Smooth muscle cell (in vitro differentiated cells): ENCODE data around the gene CNGA3. TPM values are rescaled to one million over a fixed set of nuclear protein-coding genes. Genes with fewer than 3 reads are reported as not detected.
"Not testable (repeated sequence)": the region's sequence is repeated elsewhere in the genome, so short reads cannot be mapped to it uniquely, and the experiment has no call there.

Source experiments
- DNase-seq: peaks from one replicate; lab custom pipeline; 2025; ENCODE audit not compliant: unreplicated experiment; lab: John Stamatoyannopoulos, UW
- H2AFZ ChIP-seq: fragments of 200-600 bp; sonication (generic); 2 replicates; pipeline ENCODE4 v1.6.0; 2016; ENCODE audit warnings: antibody characterized with exemption, low read depth, mild to moderate bottlenecking
- H3F3A ChIP-seq: fragments of 200-600 bp; sonication (generic); 2 replicates; pipeline ENCODE4 v1.6.0; 2017; ENCODE audit warnings: antibody characterized with exemption, low read depth
- H3K27ac ChIP-seq: fragments of 200-600 bp; sonication (generic); 2 replicates; pipeline ENCODE4 v1.5.1; 2016; ENCODE audit warnings: low read depth, mild to moderate bottlenecking
- H3K27me3 ChIP-seq: fragments of 200-600 bp; sonication (generic); 2 replicates; pipeline ENCODE4 v1.6.1; 2016; ENCODE audit warnings: low read depth, mild to moderate bottlenecking
- H3K36me3 ChIP-seq: fragments of 200-600 bp; sonication (generic); 2 replicates; pipeline ENCODE4 v1.5.1; 2016; ENCODE audit warnings: low read depth
- H3K4me1 ChIP-seq: fragments of 200-600 bp; sonication (generic); 2 replicates; pipeline ENCODE4 v1.5.1; 2016; ENCODE audit warnings: low read depth
- H3K4me2 ChIP-seq: fragments of 200-600 bp; sonication (generic); 2 replicates; pipeline ENCODE4 v1.6.0; 2016; ENCODE audit warnings: mild to moderate bottlenecking
- H3K4me3 ChIP-seq: fragments of 200-600 bp; sonication (generic); 2 replicates; pipeline ENCODE4 v1.5.1; 2016; ENCODE audit warnings: mild to moderate bottlenecking
- H3K79me2 ChIP-seq: fragments of 200-600 bp; sonication (generic); 2 replicates; pipeline ENCODE4 v1.6.0; 2016; ENCODE audit warnings: low read depth, mild to moderate bottlenecking
- H3K9ac ChIP-seq: fragments of 200-600 bp; sonication (generic); 2 replicates; pipeline ENCODE4 v1.6.0; 2016; ENCODE audit warnings: low read depth
- H3K9me3 ChIP-seq: fragments of 200-600 bp; sonication (generic); replicated peaks from 2 replicates; pipeline ENCODE4 v1.5.1; 2016; ENCODE audit warnings: low read depth
- H4K20me1 ChIP-seq: fragments of 200-600 bp; sonication (generic); 2 replicates; pipeline ENCODE4 v1.6.0; 2016; ENCODE audit warnings: low read depth
- WGBS: methylation state at CpG from one replicate; pipeline ENCODE4 v1.1.7; 2016; ENCODE audit warnings: low lambda C conversion rate; 5-methylcytosine and 5-hydroxymethylcytosine counted together
- polyA plus RNA-seq: library from polyadenylated mRNA; unstranded; fragments of >200 nt; fragmentation: Nextera tagmentation; extraction: Ambion mirVana; gene quantifications from 2 replicates; pipeline ENCODE4 v1.2.1, GENCODE V29; 2016
- total RNA-seq: library from RNA; depleted of rRNA; stranded (reverse); fragments of >200 nt; gene quantifications from 2 replicates; pipeline ENCODE4 v1.2.3, GENCODE V29; 2014
- TF ChIP-seq, protein P1 (sequence below): fragments of 200-600 bp; sonication (generic); IDR thresholded peaks from 2 replicates; pipeline ENCODE4 v1.5.1; 2017; ENCODE audit warnings: borderline replicate concordance, mild to moderate bottlenecking, antibody characterized with exemption; ENCODE audit not compliant: insufficient read depth, poor library complexity, severe bottlenecking

Gene CNGA3
- total and polyA plus RNA-seq, 2 experiments from 2014 or later: not detected

GRCh38 chr2:98314251-98314650 lies 32.0 kb upstream of the CNGA3 start:
- no peaks in the 10 kb centered on the region for H3K79me2 ChIP-seq
- no peaks in the 10 kb centered on the region for H3F3A ChIP-seq
- no peaks in the 10 kb centered on the region for H3K36me3 ChIP-seq
- no peak overlapping the region for H3K4me2 ChIP-seq
- H2AFZ ChIP-seq: no peak overlapping the region
- no peak for DNase-seq
- no peaks in the 10 kb centered on the region for H3K9me3 ChIP-seq
- H3K27ac ChIP-seq: no peak overlapping the region
- 80% methylated on average over 4 of the region's 4 CpGs for WGBS
- H3K4me1 ChIP-seq: no peaks in the 10 kb centered on the region
- H3K27me3 ChIP-seq: peaks cover 4% of the 10 kb centered on the region
- no peaks in the 10 kb centered on the region for H4K20me1 ChIP-seq
- no peak overlapping the region for H3K4me3 ChIP-seq
- H3K9ac ChIP-seq: no peak overlapping the region
- TF ChIP-seq, protein P1, sequence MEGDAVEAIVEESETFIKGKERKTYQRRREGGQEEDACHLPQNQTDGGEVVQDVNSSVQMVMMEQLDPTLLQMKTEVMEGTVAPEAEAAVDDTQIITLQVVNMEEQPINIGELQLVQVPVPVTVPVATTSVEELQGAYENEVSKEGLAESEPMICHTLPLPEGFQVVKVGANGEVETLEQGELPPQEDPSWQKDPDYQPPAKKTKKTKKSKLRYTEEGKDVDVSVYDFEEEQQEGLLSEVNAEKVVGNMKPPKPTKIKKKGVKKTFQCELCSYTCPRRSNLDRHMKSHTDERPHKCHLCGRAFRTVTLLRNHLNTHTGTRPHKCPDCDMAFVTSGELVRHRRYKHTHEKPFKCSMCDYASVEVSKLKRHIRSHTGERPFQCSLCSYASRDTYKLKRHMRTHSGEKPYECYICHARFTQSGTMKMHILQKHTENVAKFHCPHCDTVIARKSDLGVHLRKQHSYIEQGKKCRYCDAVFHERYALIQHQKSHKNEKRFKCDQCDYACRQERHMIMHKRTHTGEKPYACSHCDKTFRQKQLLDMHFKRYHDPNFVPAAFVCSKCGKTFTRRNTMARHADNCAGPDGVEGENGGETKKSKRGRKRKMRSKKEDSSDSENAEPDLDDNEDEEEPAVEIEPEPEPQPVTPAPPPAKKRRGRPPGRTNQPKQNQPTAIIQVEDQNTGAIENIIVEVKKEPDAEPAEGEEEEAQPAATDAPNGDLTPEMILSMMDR: no peak

GRCh38 chr2:98315957-98316356 lies 30.3 kb upstream of the CNGA3 start:
- no peak overlapping the region for H3K9ac ChIP-seq

DNA sequence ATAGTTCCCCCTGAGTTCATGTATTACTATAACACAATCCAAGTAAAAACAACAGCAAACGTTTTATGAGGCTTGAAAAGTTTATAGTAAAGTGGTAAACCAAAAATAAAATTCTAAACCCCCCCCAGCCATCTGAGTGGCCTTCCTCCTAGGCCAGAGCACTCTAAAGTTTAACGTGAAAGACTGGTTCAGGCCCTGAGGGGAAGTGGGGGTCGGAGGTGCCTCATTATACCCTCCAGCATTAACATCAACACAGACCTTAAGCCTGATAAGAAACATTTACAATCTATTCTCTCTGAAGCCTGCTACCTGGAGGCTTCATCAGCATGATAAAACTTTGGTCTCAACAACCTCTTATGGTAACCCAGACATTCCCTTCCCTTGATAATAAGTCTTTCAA lies 29.0 kb upstream of the CNGA3 start:
- Histone ChIP-seq H3K4me2 (no peak overlapping the region), H3K9me3 (peaks cover 6% of the 10 kb centered on the region), H3K27ac (no peak overlapping the region), H3K4me1 (no peaks in the 10 kb centered on the region), H3K4me3 (no peak overlapping the region), H3K36me3 (no peaks in the 10 kb centered on the region), H3K9ac (no peak overlapping the region), H2AFZ (no peak overlapping the region), H3K27me3 (peaks cover 4% of the 10 kb centered on the region), H3F3A (no peaks in the 10 kb centered on the region), H3K79me2 (no peaks in the 10 kb centered on the region), H4K20me1 (no peaks in the 10 kb centered on the region)
- TF ChIP-seq, protein P1: no peak
- no peak for DNase-seq
- 28% methylated on average over 3 of the region's 3 CpGs for WGBS

More at GRCh38 chr2:98315957-98316356, 30.3 kb upstream of the CNGA3 start:
- 86% methylated on average over 2 of the region's 2 CpGs for WGBS
- no peaks in the 10 kb centered on the region for H3K79me2 ChIP-seq
- H3K36me3 ChIP-seq: no peaks in the 10 kb centered on the region
- peaks cover 4% of the 10 kb centered on the region for H3K27me3 ChIP-seq
- H3K4me3 ChIP-seq: no peak overlapping the region
- H3K4me1 ChIP-seq: no peaks in the 10 kb centered on the region
- H3K27ac ChIP-seq: no peak overlapping the region
- no peak overlapping the region for H3K4me2 ChIP-seq
- H3K9me3 ChIP-seq: no peaks in the 10 kb centered on the region
- no peak for DNase-seq
- TF ChIP-seq, protein P1: no peak
- no peak overlapping the region for H2AFZ ChIP-seq
- H3F3A ChIP-seq: no peaks in the 10 kb centered on the region
- H4K20me1 ChIP-seq: no peaks in the 10 kb centered on the region

DNA sequence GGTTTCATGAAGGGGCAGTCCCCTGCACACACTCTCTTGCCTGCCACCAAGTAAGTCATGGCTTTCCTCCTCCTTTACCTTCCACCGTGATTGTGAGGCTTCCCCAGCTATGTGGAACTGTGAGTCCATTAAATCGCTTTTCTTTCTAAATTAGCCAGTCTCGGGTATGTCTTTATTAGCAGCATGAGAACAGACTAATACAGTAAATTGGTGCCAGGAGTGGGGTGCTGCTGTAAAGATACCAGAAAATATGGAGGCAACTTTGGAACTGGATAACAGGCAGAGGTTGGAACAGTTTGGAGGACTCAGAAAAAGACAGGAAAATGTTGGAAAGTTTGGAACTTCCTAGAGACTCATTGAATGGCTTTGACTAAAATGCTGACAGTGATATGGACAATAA lies 26.1 kb upstream of the CNGA3 start:
- WGBS: 74% methylated on average over 3 of the region's 3 CpGs

More for the DNA sequence above, 26.1 kb upstream of the CNGA3 start:
- H3F3A ChIP-seq, H3K36me3 ChIP-seq, DNase-seq, H3K4me1 ChIP-seq, H3K9ac ChIP-seq, H2AFZ ChIP-seq, H3K4me3 ChIP-seq, H3K9me3 ChIP-seq, H3K79me2 ChIP-seq, H4K20me1 ChIP-seq, H3K27ac ChIP-seq, H3K4me2 ChIP-seq, H3K27me3 ChIP-seq: not testable (repeated sequence)
